CD4-positive, alpha-beta T cell treated with Interleukin-4 for 1 hour (primary cell): ENCODE measurements around the gene GOSR1.
"Not testable (repeated sequence)": the region's sequence is repeated elsewhere in the genome, so short reads cannot be mapped to it uniquely, and the experiment has no call there.

Experiments
- DNase-seq, 2 donors: peaks; one replicate each; pipeline ENCODE4 v3.0.0-alpha.2; 2020 to 2022

Gene GOSR1

GRCh38 chr17:30506481-30506880, 29.3 kb downstream of the GOSR1 start:
- DNase-seq: no peak

- no peak for DNase-seq
These were observed 36.1 kb downstream of the GOSR1 start for GRCh38 chr17:30513346-30513745.

GRCh38 chr17:30514895-30515596, 37.8 kb downstream of the GOSR1 start:
- no peak for DNase-seq

GRCh38 chr17:30517786-30518185, 40.6 kb downstream of the GOSR1 start:
- DNase-seq: no peak

- DNase-seq: no peak
These were observed 42.0 kb downstream of the GOSR1 start for GRCh38 chr17:30519166-30519565.

- DNase-seq: no peak
These were observed 42.5 kb downstream of the GOSR1 start for GRCh38 chr17:30519707-30520106.

GRCh38 chr17:30520436-30520835, 43.2 kb downstream of the GOSR1 start:
- no peak for DNase-seq

GRCh38 chr17:30520882-30521281, 43.7 kb downstream of the GOSR1 start:
- DNase-seq: no peak

- no peak for DNase-seq
These were observed 44.6 kb downstream of the GOSR1 start for GRCh38 chr17:30521766-30522165.

- not testable (repeated sequence) for DNase-seq
These were observed 46.0 kb downstream of the GOSR1 start for GRCh38 chr17:30523236-30523635.

GRCh38 chr17:30524847-30525246, 47.6 kb downstream of the GOSR1 start:
- DNase-seq: no peak

- DNase-seq: no peak
These were observed 49.2 kb downstream of the GOSR1 start for GRCh38 chr17:30526401-30526800.

GRCh38 chr17:30528701-30529100, 51.5 kb downstream of the GOSR1 start:
- not testable (repeated sequence) for DNase-seq

GRCh38 chr17:30530346-30531025, 53.3 kb downstream of the GOSR1 start:
- DNase-seq: no peak

GRCh38 chr17:30532871-30533270, 55.7 kb downstream of the GOSR1 start:
- DNase-seq: no peak

- no peak for DNase-seq
These were observed 57.1 kb downstream of the GOSR1 start for GRCh38 chr17:30534298-30534697.

GRCh38 chr17:30534938-30535921, 58.0 kb downstream of the GOSR1 start:
- DNase-seq: no peak

- not testable (repeated sequence) for DNase-seq
These were observed 59.6 kb downstream of the GOSR1 start for GRCh38 chr17:30536846-30537245.

- DNase-seq: not testable (repeated sequence)
These were observed 60.5 kb downstream of the GOSR1 start for GRCh38 chr17:30537667-30538066.

GRCh38 chr17:30541802-30542201, 64.6 kb downstream of the GOSR1 start:
- DNase-seq: no peak

GRCh38 chr17:30543456-30543855, 66.2 kb downstream of the GOSR1 start:
- no peak for DNase-seq

GRCh38 chr17:30545024-30545423, 67.8 kb downstream of the GOSR1 start:
- DNase-seq: no peak
